ENCODE data around the gene CALCOCO1.
A peak's percentile ranks its signal among the peaks of the same experiment; 100 is the strongest.
"Not testable (repeated sequence)": the region's sequence is repeated elsewhere in the genome, so short reads cannot be mapped to it uniquely, and the experiment has no call there.

CALCOCO1 gene

GRCh38 chr12:53710091-53710490, 17.2 kb downstream of the CALCOCO1 start:
- in situ Hi-C loops (cut with MboI; ENCODE audit: low pct_unique_long_range_greater_than_20kb, low sequenced_read_pairs), result no loop called here
- DNase-seq, result no peak

DNA sequence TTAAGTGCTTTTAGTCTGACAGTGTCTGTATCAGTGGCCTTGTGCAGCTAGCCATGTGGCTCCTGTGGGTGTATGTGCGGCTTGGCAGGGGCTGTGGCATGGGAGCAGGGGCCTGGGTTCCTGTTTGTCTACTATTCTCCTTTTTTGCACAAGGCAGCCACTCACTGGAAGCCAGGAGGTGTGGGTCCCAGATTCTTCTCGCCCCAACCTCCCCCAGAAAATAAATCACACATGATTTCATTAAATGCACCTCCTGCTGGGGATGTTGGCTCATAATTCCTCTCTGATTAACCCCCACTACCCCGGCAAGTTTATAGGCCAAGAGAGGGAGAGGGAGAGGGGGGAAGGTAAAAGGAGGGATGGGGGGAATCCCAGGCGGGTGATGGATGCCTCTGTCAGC, 17.6 kb downstream of the CALCOCO1 start:
- no peak for DNase-seq
- in situ Hi-C loops (cut with MboI; ENCODE audit: low pct_unique_long_range_greater_than_20kb, low sequenced_read_pairs), result no loop called here

- no peak for DNase-seq
- in situ Hi-C loops (cut with MboI; ENCODE audit: low pct_unique_long_range_greater_than_20kb, low sequenced_read_pairs), result no loop called here
These were observed 21.2 kb downstream of the CALCOCO1 start for GRCh38 chr12:53706080-53706479.

DNA sequence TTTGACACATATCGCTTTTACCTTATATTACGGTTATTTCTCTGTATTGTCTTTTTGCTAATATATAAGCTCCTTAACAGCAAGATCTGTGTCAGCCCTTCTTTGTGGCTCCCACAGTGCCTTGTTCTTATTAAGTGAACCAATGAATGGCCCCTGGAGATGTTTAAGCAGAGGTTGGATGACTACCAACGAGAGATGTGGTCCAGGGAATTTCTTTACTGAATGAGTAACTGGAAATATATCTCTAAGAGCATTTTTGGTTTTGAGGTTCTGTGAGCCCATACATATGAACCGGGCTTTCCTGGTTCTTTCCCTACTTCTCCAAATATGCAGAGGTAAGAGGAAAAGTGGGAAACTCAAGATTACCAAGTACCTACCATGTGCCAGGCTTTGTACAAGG, 23.5 kb downstream of the CALCOCO1 start:
- in situ Hi-C loops (cut with MboI; ENCODE audit: low pct_unique_long_range_greater_than_20kb, low sequenced_read_pairs), result no loop called here
- no peak for DNase-seq

GRCh38 chr12:53701518-53702264, 25.6 kb downstream of the CALCOCO1 start:
- DNase-seq, result peak; percentile 86

GRCh38 chr12:53700567-53700966, 26.7 kb downstream of the CALCOCO1 start:
- no peak for DNase-seq
- in situ Hi-C loops (cut with MboI; ENCODE audit: low pct_unique_long_range_greater_than_20kb, low sequenced_read_pairs), result no loop called here

More at GRCh38 chr12:53701518-53702264, 25.6 kb downstream of the CALCOCO1 start:
- in situ Hi-C loops (cut with MboI; ENCODE audit: low pct_unique_long_range_greater_than_20kb, low sequenced_read_pairs), result no loop called here

DNA sequence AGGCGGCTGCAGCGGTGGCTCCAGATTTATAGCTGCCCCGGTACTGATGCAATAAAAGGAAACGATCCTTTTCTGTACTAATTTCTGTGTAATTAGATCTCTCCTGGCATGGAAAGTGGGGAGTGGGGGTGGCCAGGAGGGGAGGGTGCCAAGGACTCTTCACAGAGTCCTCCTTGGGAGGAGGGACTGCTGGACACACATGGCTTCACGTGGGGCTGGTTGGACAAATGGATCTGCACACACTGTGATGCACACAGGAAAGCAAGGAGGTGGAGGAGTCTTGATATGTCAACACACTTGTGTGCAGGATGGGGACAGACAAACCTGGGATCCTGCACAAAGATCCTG, 27.6 kb downstream of the CALCOCO1 start:
- no peak for DNase-seq
- in situ Hi-C loops (cut with MboI; ENCODE audit: low pct_unique_long_range_greater_than_20kb, low sequenced_read_pairs), result no loop called here

GRCh38 chr12:53698948-53699677, 28.1 kb downstream of the CALCOCO1 start:
- in situ Hi-C loops (cut with MboI; ENCODE audit: low pct_unique_long_range_greater_than_20kb, low sequenced_read_pairs), result no loop called here
- no peak for DNase-seq

DNA sequence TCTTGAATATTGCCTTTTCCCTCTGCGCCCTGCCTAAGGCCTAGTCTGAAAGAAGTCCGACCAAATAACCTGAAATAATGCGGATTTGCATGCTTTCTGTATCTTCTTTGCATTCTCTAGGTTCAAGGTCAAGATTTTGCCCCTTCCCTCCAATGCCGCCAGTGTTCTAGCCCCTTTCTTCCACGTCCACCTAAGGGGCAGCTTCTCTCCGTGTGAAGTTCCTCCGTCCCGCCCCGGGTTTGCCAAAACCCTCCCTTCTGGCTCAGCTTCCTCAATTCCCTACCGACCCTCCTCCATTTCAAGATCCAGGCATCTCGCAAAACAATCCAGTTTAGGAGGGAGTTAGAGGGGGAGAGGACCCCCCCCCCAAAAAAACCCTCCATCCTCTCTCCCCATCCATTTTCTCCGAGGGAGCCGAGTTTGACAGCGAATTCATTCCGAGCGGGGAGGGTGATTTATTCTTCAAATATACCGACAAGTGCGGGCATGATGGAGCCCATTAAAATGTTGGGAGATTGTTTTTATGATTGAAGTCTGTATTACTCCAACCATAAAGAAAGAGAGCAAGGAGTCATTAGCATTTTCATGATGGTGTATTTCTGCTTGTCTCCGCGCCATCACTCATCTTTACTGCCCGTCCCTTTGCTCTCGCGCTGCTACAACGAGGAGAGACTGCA, 30.5 kb downstream of the CALCOCO1 start:
- DNase-seq, result no peak
- in situ Hi-C loops (cut with MboI; ENCODE audit: low pct_unique_long_range_greater_than_20kb, low sequenced_read_pairs), result no loop called here

- DNase-seq, result peak; percentile 60
- in situ Hi-C loops (cut with MboI; ENCODE audit: low pct_unique_long_range_greater_than_20kb, low sequenced_read_pairs), result no loop called here
These were observed 31.0 kb downstream of the CALCOCO1 start for GRCh38 chr12:53696285-53696654.

DNA sequence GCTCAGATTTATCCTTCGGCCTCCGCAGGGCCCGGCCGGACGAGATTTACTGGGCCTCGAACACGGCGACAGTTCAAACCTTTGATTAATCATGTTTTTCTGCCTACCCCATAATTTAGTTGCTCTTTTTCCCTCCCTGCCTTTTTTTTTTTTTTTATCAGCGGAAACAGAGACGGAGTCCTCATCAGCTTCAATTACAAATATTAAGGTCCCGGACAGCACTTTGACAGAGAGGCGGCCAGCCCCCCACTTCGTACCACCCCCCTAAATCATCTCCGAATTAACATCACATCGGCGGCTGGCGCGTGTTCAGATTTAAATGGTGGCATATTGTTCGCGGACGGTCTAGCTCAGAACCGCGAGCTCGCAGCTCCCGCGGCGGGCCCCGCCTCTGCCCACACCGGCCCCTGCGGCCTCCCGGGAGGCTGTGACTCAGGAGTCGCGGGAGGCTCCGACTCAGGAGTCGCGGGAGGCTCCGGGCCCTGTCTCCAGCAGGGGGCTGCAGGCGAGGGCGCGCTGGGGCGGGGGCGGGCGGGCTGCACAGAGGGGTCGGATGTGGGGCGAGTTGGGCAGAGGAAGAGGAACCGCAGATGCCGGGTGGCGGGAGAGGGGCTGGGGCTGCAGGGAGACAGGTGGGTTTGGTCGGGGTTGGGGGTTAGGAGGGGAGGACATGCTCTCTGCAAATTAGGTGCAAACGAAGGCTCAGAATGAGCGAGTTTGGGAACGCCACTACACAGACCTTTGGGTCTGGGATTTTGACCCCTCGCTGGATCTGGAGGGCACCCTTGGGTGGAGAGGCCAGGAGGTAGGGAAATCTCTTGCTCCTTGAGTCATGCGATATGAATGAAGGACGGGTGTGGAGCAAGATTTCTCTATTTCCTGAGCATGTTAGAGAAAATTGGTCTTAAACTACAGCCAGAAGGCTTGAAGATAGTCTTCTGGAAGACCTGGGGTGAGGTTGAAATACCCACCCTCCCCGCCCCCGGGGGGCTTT, 31.8 kb downstream of the CALCOCO1 start:
- in situ Hi-C loops (cut with MboI; ENCODE audit: low pct_unique_long_range_greater_than_20kb, low sequenced_read_pairs), result no loop called here
- no peak for DNase-seq

- DNase-seq, result no peak
- in situ Hi-C loops (cut with MboI; ENCODE audit: low pct_unique_long_range_greater_than_20kb, low sequenced_read_pairs), result no loop called here
These were observed 32.5 kb downstream of the CALCOCO1 start for GRCh38 chr12:53694756-53695151.

DNA sequence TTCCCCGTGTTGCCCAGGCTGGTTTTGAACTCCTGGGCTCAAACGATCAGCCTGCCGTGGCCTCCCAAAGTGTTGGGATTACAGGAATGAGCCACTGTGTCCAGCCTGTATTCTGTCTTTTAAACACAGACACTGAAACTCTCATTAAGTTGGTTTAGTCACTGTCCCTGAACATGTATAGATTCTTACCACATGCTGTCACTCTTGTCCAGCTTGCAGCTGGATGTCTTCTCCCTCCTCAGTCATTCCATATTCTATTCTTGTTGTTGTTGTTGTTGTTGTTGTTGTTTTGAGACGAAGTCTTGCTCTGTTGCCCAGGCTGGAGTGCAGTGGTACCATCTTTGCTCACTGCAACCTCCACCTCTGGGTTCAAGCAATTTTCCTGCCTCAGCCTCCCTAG, 39.1 kb downstream of the CALCOCO1 start:
- no peak for DNase-seq
- in situ Hi-C loops (cut with MboI; ENCODE audit: low pct_unique_long_range_greater_than_20kb, low sequenced_read_pairs), result no loop called here

GRCh38 chr12:53686436-53686835, 40.8 kb downstream of the CALCOCO1 start:
- in situ Hi-C loops (cut with MboI; ENCODE audit: low pct_unique_long_range_greater_than_20kb, low sequenced_read_pairs), result no loop called here
- no peak for DNase-seq

DNA sequence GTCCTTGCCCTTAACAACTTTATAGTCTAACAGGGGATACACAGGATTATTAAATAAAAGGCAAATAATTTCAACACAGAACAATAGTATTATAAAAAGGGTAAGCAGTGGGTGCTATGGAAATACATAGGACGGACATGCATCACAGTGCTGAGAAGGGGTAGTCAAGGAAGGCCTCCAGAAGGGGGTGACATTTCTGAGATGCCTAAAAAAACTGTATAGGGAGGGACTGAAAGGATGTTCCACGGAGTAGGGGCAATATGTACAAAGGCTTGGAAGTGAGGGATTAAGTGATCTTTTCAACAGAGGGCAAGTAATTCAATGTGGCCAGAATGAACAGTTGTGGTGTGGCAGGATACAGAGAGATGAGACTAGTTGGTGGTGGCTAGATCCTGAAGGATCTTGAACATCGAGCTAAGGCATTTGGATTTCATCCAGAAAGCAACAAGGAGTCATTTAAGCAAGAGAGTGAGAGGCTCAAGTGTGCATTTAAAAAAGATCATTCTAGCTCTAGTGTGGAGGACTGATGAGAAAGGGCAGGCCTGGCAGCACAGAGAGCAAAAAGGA, 42.5 kb downstream of the CALCOCO1 start:
- in situ Hi-C loops (cut with MboI; ENCODE audit: low pct_unique_long_range_greater_than_20kb, low sequenced_read_pairs), result no loop called here

GRCh38 chr12:53683983-53684382, 43.3 kb downstream of the CALCOCO1 start:
- DNase-seq, result no peak

More for the DNA sequence above, 42.5 kb downstream of the CALCOCO1 start:
- no peak for DNase-seq

GRCh38 chr12:53683494-53683893, 43.8 kb downstream of the CALCOCO1 start:
- DNase-seq, result no peak
- in situ Hi-C loops (cut with MboI; ENCODE audit: low pct_unique_long_range_greater_than_20kb, low sequenced_read_pairs), result no loop called here

More at GRCh38 chr12:53683983-53684382, 43.3 kb downstream of the CALCOCO1 start:
- in situ Hi-C loops (cut with MboI; ENCODE audit: low pct_unique_long_range_greater_than_20kb, low sequenced_read_pairs), result no loop called here

GRCh38 chr12:53680061-53680460, 47.2 kb downstream of the CALCOCO1 start:
- in situ Hi-C loops (cut with MboI; ENCODE audit: low pct_unique_long_range_greater_than_20kb, low sequenced_read_pairs), result not testable (repeated sequence)

DNA sequence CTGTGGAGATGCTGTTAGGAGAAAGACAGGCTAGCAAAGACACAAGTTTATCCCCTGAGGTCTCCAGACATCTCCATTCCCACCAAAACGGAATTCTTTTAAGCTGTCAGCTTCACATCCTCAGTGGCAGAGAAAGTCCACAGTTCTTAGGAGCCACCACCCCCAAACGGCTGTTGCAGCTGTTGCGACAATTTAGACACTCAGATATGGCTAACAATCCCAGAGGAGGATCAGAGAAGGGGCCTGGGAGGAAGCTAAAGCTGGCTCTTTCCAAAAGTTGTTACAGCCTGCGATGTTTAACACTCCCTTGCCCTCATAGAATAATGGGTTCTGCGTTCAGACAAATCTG, 49.5 kb downstream of the CALCOCO1 start:
- in situ Hi-C loops (cut with MboI; ENCODE audit: low pct_unique_long_range_greater_than_20kb, low sequenced_read_pairs), result no loop called here
- no peak for DNase-seq

More at GRCh38 chr12:53680061-53680460, 47.2 kb downstream of the CALCOCO1 start:
- not testable (repeated sequence) for DNase-seq
